Breast epithelium (tissue), 4 donors: ENCODE results near the gene CAMK2D. TPM values are rescaled to one million over a fixed set of nuclear protein-coding genes. Genes with fewer than 3 reads are reported as not detected.

Experiments used
- DNase-seq, 2 donors: peaks; one replicate each; pipeline ENCODE4 v3.0.0-alpha.2; 2019; ENCODE audit warnings: low spot score in 2 of 2
- H3K27ac ChIP-seq, 2 donors: fragments of 200-600 bp; sonication (generic) in 1 of 2; one replicate each; pipeline ENCODE4 v1.5.1; 2016 to 2019; ENCODE audit warnings: mild to moderate bottlenecking in 1 of 2
- H3K27me3 ChIP-seq, 2 donors: fragments of 200-600 bp; sonication (generic) in 1 of 2; one replicate each; pipeline versions ENCODE4 v1.5.1 to v1.6.0; 2017 to 2019; ENCODE audit warnings: control low read depth in 1 of 2, mild to moderate bottlenecking in 1 of 2
- H3K36me3 ChIP-seq: fragments of 200-600 bp; one replicate; pipeline ENCODE4 v1.5.1; 2019
- H3K4me1 ChIP-seq, 2 donors: fragments of 200-600 bp; sonication (generic); one replicate each; pipeline ENCODE4 v1.5.1; 2016 to 2019; ENCODE audit warnings: control low read depth in 1 of 2
- H3K4me3 ChIP-seq, 3 donors: fragments of 200-600 bp; sonication (generic); 1 replicate in 2 of 3; 2 replicates in 1 of 3; pipeline ENCODE4 v1.5.1; 2016 to 2019; ENCODE audit warnings: mild to moderate bottlenecking in 3 of 3, moderate library complexity in 2 of 3
- H3K9me3 ChIP-seq, 2 donors: fragments of 200-600 bp; sonication (generic) in 1 of 2; one replicate each; pipeline ENCODE4 v1.5.1; 2016 to 2019; ENCODE audit warnings: control low read depth in 1 of 2
- CTCF ChIP-seq, 3 donors: fragments of 450-650 bp; IDR thresholded peaks; one replicate each; pipeline ENCODE4 v1.5.1; 2016 to 2017; ENCODE audit warnings: antibody characterized with exemption in 3 of 3, mild to moderate bottlenecking in 3 of 3, moderate library complexity in 3 of 3
- POLR2A ChIP-seq: fragments of 450-650 bp; IDR thresholded peaks from one replicate; pipeline ENCODE4 v1.6.1; 2016; ENCODE audit warnings: antibody characterized with exemption, mild to moderate bottlenecking, moderate library complexity
- POLR2AphosphoS5 ChIP-seq, 3 donors: sonication (generic); formaldehyde crosslinking; IDR thresholded peaks; one replicate each; pipeline ENCODE4 v1.6.1; 2017; ENCODE audit warnings: antibody characterized with exemption in 3 of 3
- intact Hi-C: fragments of 100-400 bp; cut with DNase I; formaldehyde crosslinking; loops from one replicate; pipeline ENCODE4 v1.15.1; 2023; ENCODE audit warnings: low total_unique reads
- total RNA-seq, 3 donors: library from RNA; depleted of rRNA; stranded (reverse); fragments of >200 nt; gene quantifications; one replicate each; pipeline ENCODE4 v1.1.0, GENCODE V29; 2016

The CAMK2D gene
- total RNA-seq, 3 donors from 2014 or later: 47.7 to 62.1 (median 57.7) TPM

GRCh38 chr4:113469926-113470325, 291.6 kb downstream of the CAMK2D start:
- no peak overlapping the region for H3K4me3 ChIP-seq
- H3K27ac ChIP-seq: peak overlapping the region; percentile 85 to 92
- H3K27me3 ChIP-seq: no peaks in the 10 kb centered on the region
- no peaks in the 10 kb centered on the region for H3K36me3 ChIP-seq
- H3K9me3 ChIP-seq: no peaks in the 10 kb centered on the region
- DNase-seq: no peak
- intact Hi-C loops: no loop called here
- no peak for TF ChIP-seq CTCF (IDR thresholded peaks at IDR 0.05)
- TF ChIP-seq POLR2A: no peak
- TF ChIP-seq POLR2AphosphoS5 (IDR thresholded peaks at IDR 0.05): no peak
- H3K4me1 ChIP-seq: no peaks in the 10 kb centered on the region

DNA sequence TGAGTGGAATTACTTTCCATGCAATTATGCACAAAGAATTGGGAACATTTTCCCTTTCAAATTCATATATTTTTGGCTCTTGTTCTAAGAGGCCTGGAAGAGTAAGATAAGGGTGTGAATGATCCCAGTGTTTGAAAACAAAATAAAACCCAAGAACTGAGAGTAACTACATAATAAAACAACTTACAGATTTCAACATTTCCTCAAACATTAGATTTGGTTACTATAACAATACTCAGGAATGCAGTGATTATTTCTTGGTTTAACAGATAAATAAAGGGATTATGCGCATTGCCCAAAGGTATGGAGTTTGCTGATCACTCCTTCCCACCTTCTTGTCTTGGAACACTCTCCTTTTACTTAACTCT, 292.5 kb downstream of the CAMK2D start:
- intact Hi-C loops: no loop called here
- H3K36me3 ChIP-seq: no peaks in the 10 kb centered on the region
- DNase-seq: no peak
- H3K27me3 ChIP-seq: no peaks in the 10 kb centered on the region
- no peaks in the 10 kb centered on the region for H3K9me3 ChIP-seq
- no peak overlapping the region for H3K4me3 ChIP-seq
- no peaks in the 10 kb centered on the region for H3K4me1 ChIP-seq
- H3K27ac ChIP-seq: peak overlapping the region; percentile 85 to 92
- TF ChIP-seq POLR2A: no peak
- TF ChIP-seq POLR2AphosphoS5 (IDR thresholded peaks at IDR 0.05): no peak

GRCh38 chr4:113468165-113469022, 293.1 kb downstream of the CAMK2D start:
- no peaks in the 10 kb centered on the region for H3K36me3 ChIP-seq
- no peaks in the 10 kb centered on the region for H3K9me3 ChIP-seq
- peak; percentile 30 to 52 for DNase-seq
- H3K27ac ChIP-seq: peak overlapping the region; percentile 85 to 92
- H3K27me3 ChIP-seq: no peaks in the 10 kb centered on the region
- H3K4me1 ChIP-seq: no peaks in the 10 kb centered on the region
- no peak overlapping the region for H3K4me3 ChIP-seq
- TF ChIP-seq POLR2A (no peak), POLR2AphosphoS5 (IDR thresholded peaks at IDR 0.05) (peak; percentile 50 to 84 (median 58))
- intact Hi-C loops: no loop called here

- DNase-seq: no peak
- TF ChIP-seq CTCF (IDR thresholded peaks at IDR 0.05) (no peak), POLR2A (no peak), POLR2AphosphoS5 (IDR thresholded peaks at IDR 0.05) (no peak)
- intact Hi-C loops: no loop called here
- Histone ChIP-seq H3K9me3 (no peaks in the 10 kb centered on the region), H3K36me3 (no peaks in the 10 kb centered on the region), H3K27ac (peak overlapping the region; percentile 85 to 92), H3K4me1 (no peaks in the 10 kb centered on the region), H3K27me3 (no peaks in the 10 kb centered on the region), H3K4me3 (no peak overlapping the region)
Observed at GRCh38 chr4:113467581-113467980, 294.0 kb downstream of the CAMK2D start.

DNA sequence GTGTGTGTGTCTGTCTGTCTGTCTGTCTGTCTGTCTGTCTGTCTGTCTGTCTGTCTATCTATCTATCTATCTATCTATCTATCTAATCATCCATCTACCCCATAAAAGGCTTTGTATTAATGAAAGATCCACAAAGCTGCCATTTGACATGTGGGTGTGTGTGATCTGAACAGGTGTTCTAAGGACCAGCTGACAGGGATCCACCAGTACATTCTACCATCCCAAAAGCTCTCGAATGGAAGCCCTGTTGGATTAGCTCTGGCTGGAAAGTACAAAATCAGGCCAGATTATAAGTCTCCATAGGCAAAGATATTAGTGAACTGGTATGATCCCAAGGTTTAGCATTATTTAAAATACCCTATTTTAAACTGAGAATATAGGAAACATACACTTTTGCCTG, 299.3 kb downstream of the CAMK2D start:
- H3K27ac ChIP-seq: no peak overlapping the region
- H3K4me1 ChIP-seq: no peaks in the 10 kb centered on the region
- no peak overlapping the region for H3K4me3 ChIP-seq
- peaks cover 4% of the 10 kb centered on the region for H3K36me3 ChIP-seq
- intact Hi-C loops: no loop called here
- DNase-seq: no peak
- TF ChIP-seq POLR2AphosphoS5 (IDR thresholded peaks at IDR 0.05) (no peak), POLR2A (no peak), CTCF (IDR thresholded peaks at IDR 0.05) (no peak)
- H3K27me3 ChIP-seq: no peaks in the 10 kb centered on the region
- H3K9me3 ChIP-seq: no peaks in the 10 kb centered on the region

DNA sequence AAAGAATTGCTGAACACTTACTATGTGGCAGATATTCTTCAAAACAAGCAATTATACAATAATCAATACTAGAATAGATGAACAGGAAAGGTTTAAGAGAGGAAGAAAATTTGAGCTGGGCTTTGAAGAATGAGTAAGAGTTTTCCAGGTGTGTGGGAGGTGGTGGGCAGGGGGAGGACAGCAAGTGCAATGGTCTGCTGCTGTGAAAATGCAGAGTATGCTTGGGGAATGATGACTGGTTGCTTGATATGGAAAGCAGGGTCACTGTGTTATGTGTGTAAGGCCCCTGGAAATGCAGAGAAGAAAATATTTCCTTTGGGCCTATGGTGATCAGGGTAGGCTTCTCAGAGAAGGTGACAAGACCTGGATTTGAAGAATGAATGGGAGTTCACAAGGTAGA, 300.3 kb downstream of the CAMK2D start:
- intact Hi-C loops: no loop called here
- Histone ChIP-seq H3K27ac (no peak overlapping the region), H3K36me3 (peaks cover 4% of the 10 kb centered on the region), H3K27me3 (no peaks in the 10 kb centered on the region), H3K4me3 (no peak overlapping the region), H3K4me1 (no peaks in the 10 kb centered on the region), H3K9me3 (no peaks in the 10 kb centered on the region)
- TF ChIP-seq POLR2AphosphoS5 (IDR thresholded peaks at IDR 0.05) (no peak), CTCF (IDR thresholded peaks at IDR 0.05) (no peak), POLR2A (no peak)
- DNase-seq: no peak
